HEK293 (cell line): Measurements from ENCODE around the gene COL6A6.

Experiments used
- CTCF ChIA-PET: fragments of 350-600 bp; formaldehyde crosslinking; extraction: SDS; loops from one replicate; lab custom pipeline; 2021; ENCODE audit warnings: antibody characterized with exemption; lab: Yijun Ruan, JAX
- POLR2A ChIA-PET: fragments of 300-600 bp; formaldehyde crosslinking; extraction: SDS; loops from one replicate; lab custom pipeline; 2020; ENCODE audit warnings: antibody characterized with exemption, inconsistent platforms; lab: Yijun Ruan, JAX
- H3K27ac ChIP-seq: fragments of 200-500 bp; sonication (Bioruptor generic); 2 replicates; pipeline ENCODE4 v1.5.1; 2014; ENCODE audit warnings: low read depth, low read length, control low read depth, inconsistent platforms; ENCODE audit errors: extremely low read depth
- H3K36me3 ChIP-seq, 2 experiments: fragments of 200-500 bp in 1 of 2; sonication (Bioruptor generic) in 1 of 2; 1 replicate in 1 of 2; 2 replicates in 1 of 2; pipeline ENCODE4 v1.5.1; 2014 to 2017; ENCODE audit warnings: inconsistent platforms in 2 of 2, low read length in 2 of 2; ENCODE audit not compliant: control insufficient read depth in 2 of 2, insufficient read depth in 1 of 2
- H3K4me1 ChIP-seq: fragments of 200-500 bp; sonication (Bioruptor generic); 2 replicates; pipeline ENCODE4 v1.5.1; 2014; ENCODE audit warnings: mild to moderate bottlenecking, low read length, inconsistent platforms; ENCODE audit not compliant: control insufficient read depth, insufficient read depth
- H3K4me3 ChIP-seq: 2 replicates; pipeline ENCODE4 v1.5.1; 2011; ENCODE audit warnings: low read depth, mild to moderate bottlenecking, control low read depth, low read length, moderate library complexity
- H3K9me3 ChIP-seq: fragments of 200-500 bp; sonication (Bioruptor generic); 2 replicates; pipeline ENCODE4 v1.5.1; 2014; ENCODE audit warnings: low read depth, low read length, inconsistent platforms; ENCODE audit not compliant: control insufficient read depth, insufficient read depth
- FEZF1 ChIP-seq: fragments of 450-650 bp; formaldehyde crosslinking; IDR thresholded peaks from 2 replicates; pipeline ENCODE4 v1.5.1; 2016; ENCODE audit warnings: missing biosample characterization, missing genetic modification characterization
- GLIS2 ChIP-seq: fragments of 450-650 bp; formaldehyde crosslinking; IDR thresholded peaks from 2 replicates; pipeline ENCODE4 v1.5.1; 2016; ENCODE audit warnings: missing biosample characterization, missing genetic modification characterization
- HOXA7 ChIP-seq: sonication (generic); formaldehyde crosslinking; IDR thresholded peaks from 2 replicates; pipeline ENCODE4 v1.8.1; 2022; ENCODE audit warnings: missing genetic modification reagents, borderline replicate concordance
- HOXC10 ChIP-seq: sonication (generic); formaldehyde crosslinking; IDR thresholded peaks from 2 replicates; pipeline ENCODE4 v1.8.1; 2023; ENCODE audit warnings: mild to moderate bottlenecking, missing genetic modification reagents
- KLF8 ChIP-seq: fragments of 450-650 bp; formaldehyde crosslinking; IDR thresholded peaks from 2 replicates; pipeline ENCODE4 v1.5.1; 2016; ENCODE audit warnings: missing biosample characterization, missing genetic modification characterization
- OSR2 ChIP-seq: fragments of 450-650 bp; formaldehyde crosslinking; IDR thresholded peaks from 2 replicates; pipeline ENCODE4 v1.5.1; 2016; ENCODE audit warnings: missing biosample characterization, missing genetic modification characterization
- OVOL3 ChIP-seq: fragments of 450-650 bp; formaldehyde crosslinking; IDR thresholded peaks from 2 replicates; pipeline ENCODE4 v1.5.1; 2016; ENCODE audit warnings: missing biosample characterization, missing genetic modification characterization
- SCRT1 ChIP-seq: fragments of 450-650 bp; formaldehyde crosslinking; IDR thresholded peaks from 2 replicates; pipeline ENCODE4 v1.5.1; 2016; ENCODE audit warnings: missing biosample characterization, missing genetic modification characterization, borderline replicate concordance
- SP7 ChIP-seq: fragments of 450-650 bp; formaldehyde crosslinking; IDR thresholded peaks from 2 replicates; pipeline ENCODE4 v1.5.1; 2016; ENCODE audit warnings: missing biosample characterization, missing genetic modification characterization
- ZNF114 ChIP-seq: fragments of 450-650 bp; formaldehyde crosslinking; IDR thresholded peaks from 2 replicates; pipeline ENCODE4 v1.5.0; 2017; ENCODE audit warnings: missing biosample characterization, missing genetic modification characterization
- ZNF146 ChIP-seq: fragments of 450-650 bp; formaldehyde crosslinking; IDR thresholded peaks from 2 replicates; pipeline ENCODE4 v1.5.1; 2016; ENCODE audit warnings: missing biosample characterization, missing genetic modification characterization
- ZNF2 ChIP-seq: fragments of 450-650 bp; formaldehyde crosslinking; IDR thresholded peaks from 2 replicates; pipeline ENCODE4 v1.5.1; 2016; ENCODE audit warnings: missing biosample characterization, missing genetic modification characterization
- ZNF202 ChIP-seq: fragments of 450-650 bp; formaldehyde crosslinking; IDR thresholded peaks from 2 replicates; pipeline ENCODE4 v1.5.1; 2016; ENCODE audit warnings: missing biosample characterization, missing genetic modification characterization, borderline replicate concordance
- ZNF23 ChIP-seq: fragments of 450-650 bp; formaldehyde crosslinking; IDR thresholded peaks from 2 replicates; pipeline ENCODE4 v1.5.1; 2016; ENCODE audit warnings: missing biosample characterization, missing genetic modification characterization, borderline replicate concordance
- ZNF292 ChIP-seq: fragments of 450-650 bp; formaldehyde crosslinking; IDR thresholded peaks from 2 replicates; pipeline ENCODE4 v1.5.1; 2016; ENCODE audit warnings: low read depth, missing biosample characterization, missing genetic modification characterization, borderline replicate concordance
- ZNF335 ChIP-seq: fragments of 450-650 bp; formaldehyde crosslinking; conservative IDR thresholded peaks from 2 replicates; pipeline ENCODE4 v1.5.1; 2016; ENCODE audit warnings: missing biosample characterization, missing genetic modification characterization
- ZNF391 ChIP-seq: fragments of 450-650 bp; formaldehyde crosslinking; IDR thresholded peaks from 2 replicates; pipeline ENCODE4 v1.5.1; 2016; ENCODE audit warnings: low read depth, missing biosample characterization, missing genetic modification characterization, borderline replicate concordance
- ZNF394 ChIP-seq: fragments of 450-650 bp; formaldehyde crosslinking; IDR thresholded peaks from 2 replicates; pipeline ENCODE4 v1.5.1; 2016; ENCODE audit warnings: missing biosample characterization, missing genetic modification characterization, mild to moderate bottlenecking, moderate library complexity, borderline replicate concordance
- ZNF404 ChIP-seq: fragments of 450-650 bp; formaldehyde crosslinking; IDR thresholded peaks from 2 replicates; pipeline ENCODE4 v1.5.1; 2017; ENCODE audit warnings: missing biosample characterization, missing genetic modification characterization
- ZNF416 ChIP-seq: fragments of 450-650 bp; formaldehyde crosslinking; IDR thresholded peaks from 2 replicates; pipeline ENCODE4 v1.5.1; 2016; ENCODE audit warnings: missing biosample characterization, missing genetic modification characterization
- ZNF449 ChIP-seq: fragments of 450-650 bp; formaldehyde crosslinking; IDR thresholded peaks from 2 replicates; pipeline ENCODE4 v1.5.1; 2017; ENCODE audit warnings: missing biosample characterization, mild to moderate bottlenecking, missing genetic modification characterization, moderate library complexity
- ZNF510 ChIP-seq: fragments of 450-650 bp; formaldehyde crosslinking; IDR thresholded peaks from 2 replicates; pipeline ENCODE4 v1.5.1; 2018; ENCODE audit warnings: mild to moderate bottlenecking, missing genetic modification characterization, missing biosample characterization; ENCODE audit not compliant: insufficient replicate concordance
- ZNF529 ChIP-seq: fragments of 450-650 bp; formaldehyde crosslinking; IDR thresholded peaks from 2 replicates; pipeline ENCODE4 v1.5.1; 2017; ENCODE audit warnings: missing genetic modification characterization, missing biosample characterization; ENCODE audit not compliant: insufficient replicate concordance
- ZNF621 ChIP-seq: fragments of 450-650 bp; formaldehyde crosslinking; IDR thresholded peaks from 2 replicates; pipeline ENCODE4 v1.5.1; 2017; ENCODE audit warnings: missing biosample characterization, missing genetic modification characterization
- ZNF624 ChIP-seq: fragments of 450-650 bp; formaldehyde crosslinking; IDR thresholded peaks from 2 replicates; pipeline ENCODE4 v1.5.1; 2017; ENCODE audit warnings: missing biosample characterization, missing genetic modification characterization
- ZNF776 ChIP-seq: fragments of 450-650 bp; formaldehyde crosslinking; IDR thresholded peaks from 2 replicates; pipeline ENCODE4 v1.5.0; 2017; ENCODE audit warnings: missing biosample characterization, missing genetic modification characterization, borderline replicate concordance
- ZNF777 ChIP-seq: fragments of 450-650 bp; formaldehyde crosslinking; IDR thresholded peaks from 2 replicates; pipeline ENCODE4 v1.5.1; 2017; ENCODE audit warnings: missing biosample characterization, missing genetic modification characterization, borderline replicate concordance
- ZNF791 ChIP-seq: fragments of 450-650 bp; formaldehyde crosslinking; IDR thresholded peaks from 2 replicates; pipeline ENCODE4 v1.5.1; 2016; ENCODE audit warnings: missing biosample characterization, missing genetic modification characterization
- TF ChIP-seq, protein P1 (sequence below): fragments of 450-650 bp; formaldehyde crosslinking; IDR thresholded peaks from 2 replicates; pipeline ENCODE4 v1.5.1; 2016; ENCODE audit warnings: missing biosample characterization, missing genetic modification characterization

Gene COL6A6

GRCh38 chr3:130504701-130505100 lies 12.3 kb upstream of the COL6A6 start:
- TF ChIP-seq ZNF23 (tag by site-specific recombination) (no peak), ZNF391 (tag by site-specific recombination) (no peak), OVOL3 (tag by site-specific recombination) (no peak), ZNF404 (tag by site-specific recombination) (no peak), HOXA7 (CRISPR knock-in tag) (no peak), ZNF2 (tag by site-specific recombination) (no peak), ZNF510 (tag by site-specific recombination) (no peak), SCRT1 (tag by site-specific recombination) (no peak), ZNF394 (tag by site-specific recombination) (no peak), ZNF777 (no peak), ZNF791 (no peak), ZNF335 (tag by site-specific recombination) (no peak), ZNF621 (tag by site-specific recombination) (no peak), HOXC10 (CRISPR knock-in tag) (no peak), ZNF449 (tag by site-specific recombination) (no peak)
- TF ChIP-seq, protein P1, sequence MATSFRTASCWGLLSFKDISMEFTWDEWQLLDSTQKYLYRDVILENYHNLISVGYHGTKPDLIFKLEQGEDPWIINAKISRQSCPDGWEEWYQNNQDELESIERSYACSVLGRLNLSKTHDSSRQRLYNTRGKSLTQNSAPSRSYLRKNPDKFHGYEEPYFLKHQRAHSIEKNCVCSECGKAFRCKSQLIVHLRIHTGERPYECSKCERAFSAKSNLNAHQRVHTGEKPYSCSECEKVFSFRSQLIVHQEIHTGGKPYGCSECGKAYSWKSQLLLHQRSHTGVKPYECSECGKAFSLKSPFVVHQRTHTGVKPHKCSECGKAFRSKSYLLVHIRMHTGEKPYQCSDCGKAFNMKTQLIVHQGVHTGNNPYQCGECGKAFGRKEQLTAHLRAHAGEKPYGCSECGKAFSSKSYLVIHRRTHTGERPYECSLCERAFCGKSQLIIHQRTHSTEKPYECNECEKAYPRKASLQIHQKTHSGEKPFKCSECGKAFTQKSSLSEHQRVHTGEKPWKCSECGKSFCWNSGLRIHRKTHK (tag by site-specific recombination), result no peak
- Histone ChIP-seq H3K36me3 (no peaks in the 10 kb centered on the region), H3K9me3 (no peaks in the 10 kb centered on the region), H3K4me1 (no peaks in the 10 kb centered on the region), H3K27ac (no peak overlapping the region), H3K4me3 (no peak overlapping the region)
- ChIA-PET CTCF (interaction anchor here (0.6 kb wide), 1 partner anchor 579 kb away, joined by 3 read pairs; no protein-coding TSS in a partner anchor), POLR2A (no interaction called here)

- Histone ChIP-seq H3K9me3 (no peaks in the 10 kb centered on the region), H3K36me3 (no peaks in the 10 kb centered on the region), H3K4me3 (no peak overlapping the region), H3K4me1 (no peaks in the 10 kb centered on the region), H3K27ac (no peak overlapping the region)
- ChIA-PET CTCF (no interaction called here), POLR2A (no interaction called here)
- no peak for TF ChIP-seq FEZF1 (tag by site-specific recombination)
- TF ChIP-seq ZNF292 (tag by site-specific recombination), result no peak
- no peak for TF ChIP-seq ZNF791
- TF ChIP-seq OSR2 (tag by site-specific recombination), result no peak
- TF ChIP-seq ZNF529, result no peak
- TF ChIP-seq ZNF624 (tag by site-specific recombination), result no peak
- TF ChIP-seq, protein P1 (tag by site-specific recombination), result no peak
- no peak for TF ChIP-seq ZNF114
- TF ChIP-seq SP7 (tag by site-specific recombination), result no peak
- no peak for TF ChIP-seq KLF8
- no peak for TF ChIP-seq ZNF202 (tag by site-specific recombination)
- TF ChIP-seq GLIS2 (tag by site-specific recombination), result no peak
- TF ChIP-seq ZNF416 (tag by site-specific recombination), result no peak
- no peak for TF ChIP-seq ZNF146
- no peak for TF ChIP-seq ZNF776 (tag by site-specific recombination)
These were observed 10.9 kb upstream of the COL6A6 start for GRCh38 chr3:130506031-130506430.
